HFF-Myc (cell line): ENCODE results near the gene DYNC1H1.

Source experiments
- DNase-seq: peaks from one replicate; pipeline ENCODE4 v3.0.0-alpha.2; 2011; ENCODE audit warnings: low read depth; ENCODE audit errors: extremely low read depth
- H3K4me3 ChIP-seq: replicated peaks from 2 replicates; pipeline ENCODE4 v1.5.1; 2011; ENCODE audit warnings: low read depth, mild to moderate bottlenecking, control low read depth, low read length
- CTCF ChIP-seq: IDR thresholded peaks from 2 replicates; pipeline ENCODE4 v1.5.1; 2012; ENCODE audit warnings: mild to moderate bottlenecking, low read depth, low read length, control low read depth; ENCODE audit errors: missing control alignments

Gene DYNC1H1

GRCh38 chr14:101929096-101929495, 35.3 kb upstream of the DYNC1H1 start:
- no peak overlapping the region for H3K4me3 ChIP-seq
- no peak for DNase-seq
- TF ChIP-seq CTCF = no peak

GRCh38 chr14:101929946-101930345, 34.4 kb upstream of the DYNC1H1 start:
- H3K4me3 ChIP-seq = no peak overlapping the region
- TF ChIP-seq CTCF = no peak
- DNase-seq = no peak

GRCh38 chr14:101932673-101933072, 31.7 kb upstream of the DYNC1H1 start:
- no peak for DNase-seq
- H3K4me3 ChIP-seq = no peak overlapping the region
- TF ChIP-seq CTCF = no peak

- DNase-seq = no peak
- H3K4me3 ChIP-seq = no peak overlapping the region
- no peak for TF ChIP-seq CTCF
Measured at GRCh38 chr14:101933209-101933608, 31.2 kb upstream of the DYNC1H1 start.

GRCh38 chr14:101934601-101935150, 29.7 kb upstream of the DYNC1H1 start:
- DNase-seq = no peak
- TF ChIP-seq CTCF = no peak
- H3K4me3 ChIP-seq = no peak overlapping the region

- H3K4me3 ChIP-seq = no peak overlapping the region
- TF ChIP-seq CTCF = no peak
- DNase-seq = no peak
Measured at GRCh38 chr14:101937926-101938767, 26.2 kb upstream of the DYNC1H1 start.
